Epithelial cell of proximal tubule (primary cell): Measurements from ENCODE around the gene BLOC1S1. TPM values are rescaled to one million over a fixed set of nuclear protein-coding genes. Genes with fewer than 3 reads are reported as not detected.
A peak's percentile ranks its signal among the peaks of the same experiment; 100 is the strongest.

Source experiments
- DNase-seq: peaks from one replicate; pipeline ENCODE4 v3.0.0-alpha.2; 2011; ENCODE audit warnings: low read depth
- H3K4me3 ChIP-seq: 2 replicates; pipeline ENCODE4 v1.5.1; 2011; ENCODE audit warnings: low read depth, mild to moderate bottlenecking, low read length
- total RNA-seq: library from RNA; depleted of rRNA; stranded (reverse); fragments of >200 nt; gene quantifications from 2 replicates; pipeline ENCODE4 v1.2.3, GENCODE V29; 2015
- TF ChIP-seq, protein P1 (sequence below): conservative IDR thresholded peaks from 2 replicates; pipeline ENCODE4 v1.5.1; 2012; ENCODE audit warnings: low read depth, mild to moderate bottlenecking, low read length

BLOC1S1 gene
- total RNA-seq, 1 donor from 2014 or later = 187 TPM

DNA sequence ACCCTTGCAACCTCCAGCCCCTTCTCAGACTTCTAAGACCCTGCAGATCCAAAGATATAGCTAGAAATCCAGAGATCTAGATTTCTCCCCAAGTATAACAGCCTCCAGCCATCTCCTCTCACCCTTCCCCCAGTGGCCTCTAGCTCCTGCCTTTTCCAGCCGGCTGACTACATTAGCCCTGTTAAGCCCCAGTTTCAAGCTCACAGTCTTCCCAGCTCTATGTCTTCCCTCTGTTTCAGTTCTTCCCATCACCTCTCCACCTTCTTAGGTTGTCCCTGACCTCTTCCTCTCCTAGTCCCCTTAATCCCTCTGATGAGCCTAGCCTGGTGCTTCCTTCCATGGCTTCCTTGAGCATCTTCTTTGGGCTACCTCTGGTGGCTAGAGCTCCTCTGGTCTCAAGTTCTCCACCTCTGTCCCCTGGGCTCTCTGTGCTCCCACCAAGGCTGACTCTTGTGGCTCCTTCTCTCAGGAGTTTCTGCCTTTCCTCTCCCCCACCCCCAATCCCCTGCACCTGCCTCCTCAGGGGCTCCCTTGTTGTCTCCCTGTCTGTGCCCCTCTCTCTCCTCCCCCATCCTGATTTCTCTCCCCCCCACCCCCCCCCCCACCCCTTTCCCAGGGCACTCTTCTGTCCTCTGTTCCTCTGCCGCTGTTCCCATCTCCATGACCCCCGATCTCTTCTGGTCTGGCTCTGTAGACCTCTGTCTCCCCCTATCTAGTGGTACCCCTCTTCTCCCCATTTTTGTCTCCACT lies 26.3 kb downstream of the BLOC1S1 start:
- DNase-seq = no peak
- peak overlapping the region; percentile 47 for H3K4me3 ChIP-seq
- TF ChIP-seq, protein P1, sequence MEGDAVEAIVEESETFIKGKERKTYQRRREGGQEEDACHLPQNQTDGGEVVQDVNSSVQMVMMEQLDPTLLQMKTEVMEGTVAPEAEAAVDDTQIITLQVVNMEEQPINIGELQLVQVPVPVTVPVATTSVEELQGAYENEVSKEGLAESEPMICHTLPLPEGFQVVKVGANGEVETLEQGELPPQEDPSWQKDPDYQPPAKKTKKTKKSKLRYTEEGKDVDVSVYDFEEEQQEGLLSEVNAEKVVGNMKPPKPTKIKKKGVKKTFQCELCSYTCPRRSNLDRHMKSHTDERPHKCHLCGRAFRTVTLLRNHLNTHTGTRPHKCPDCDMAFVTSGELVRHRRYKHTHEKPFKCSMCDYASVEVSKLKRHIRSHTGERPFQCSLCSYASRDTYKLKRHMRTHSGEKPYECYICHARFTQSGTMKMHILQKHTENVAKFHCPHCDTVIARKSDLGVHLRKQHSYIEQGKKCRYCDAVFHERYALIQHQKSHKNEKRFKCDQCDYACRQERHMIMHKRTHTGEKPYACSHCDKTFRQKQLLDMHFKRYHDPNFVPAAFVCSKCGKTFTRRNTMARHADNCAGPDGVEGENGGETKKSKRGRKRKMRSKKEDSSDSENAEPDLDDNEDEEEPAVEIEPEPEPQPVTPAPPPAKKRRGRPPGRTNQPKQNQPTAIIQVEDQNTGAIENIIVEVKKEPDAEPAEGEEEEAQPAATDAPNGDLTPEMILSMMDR = no peak

GRCh38 chr12:55742719-55743405 lies 27.0 kb downstream of the BLOC1S1 start, which contains the start of gene GDF11:
TSS of gene GDF11 (plus strand) at chr12:55743122. CDS start at chr12:55743317, 195 bp downstream.
- TF ChIP-seq, protein P1 = no peak
- no peak for DNase-seq
- peak within 1 kb of the TSS; percentile 64 for H3K4me3 ChIP-seq

GRCh38 chr12:55743406-55744339 lies 27.8 kb downstream of the BLOC1S1 start:
- no peak for DNase-seq
- peak overlapping the region; percentile 64 for H3K4me3 ChIP-seq
- TF ChIP-seq, protein P1 = no peak

DNA sequence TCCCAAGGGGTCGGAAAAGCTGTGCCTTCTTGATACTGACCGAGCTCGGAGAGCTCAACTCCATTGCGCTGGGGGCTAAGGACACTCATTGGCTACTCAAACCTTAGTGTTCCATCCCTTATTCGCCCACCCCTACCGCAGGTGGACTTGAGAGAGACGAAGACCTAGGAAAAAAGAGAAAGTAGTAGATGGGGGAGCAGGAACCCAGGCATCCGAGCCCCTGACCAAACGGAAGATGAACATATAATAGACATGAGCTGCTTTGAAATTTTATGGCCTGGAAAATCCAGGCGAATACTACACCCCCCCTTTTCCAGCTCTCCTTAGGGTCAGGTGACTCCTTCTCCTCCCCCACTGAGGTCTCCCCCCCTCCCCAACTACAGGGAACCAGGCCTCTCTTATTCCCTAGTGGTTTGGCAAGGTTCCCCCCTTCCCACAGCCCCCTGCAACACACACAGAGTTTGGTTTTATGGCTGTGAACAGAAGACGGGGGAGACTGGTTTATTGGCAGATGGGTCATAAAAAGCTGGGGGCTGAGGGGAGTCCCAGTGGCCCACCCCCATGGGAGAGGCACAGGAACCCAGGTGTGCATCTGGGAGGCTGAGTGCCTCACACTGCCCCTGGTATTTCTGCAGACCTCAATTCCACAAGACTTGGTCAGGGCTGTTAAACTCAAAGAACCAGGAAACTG lies 28.6 kb downstream of the BLOC1S1 start:
- TF ChIP-seq, protein P1 = no peak
- peak overlapping the region; percentile 64 for H3K4me3 ChIP-seq
- DNase-seq = no peak

GRCh38 chr12:55745361-55746173 lies 29.7 kb downstream of the BLOC1S1 start:
- no peak for DNase-seq
- TF ChIP-seq, protein P1 = no peak
- H3K4me3 ChIP-seq = no peak overlapping the region
